ENCODE data around the gene PAK1. TPM values are rescaled to one million over a fixed set of nuclear protein-coding genes. Genes with fewer than 3 reads are reported as not detected.

Gene PAK1
- polyA plus RNA-seq, 3 donors, result 128 to 195 (median 134) TPM

GRCh38 chr11:77374108-77374507 lies 99.8 kb downstream of the PAK1 start:
- peaks cover 7 to 12% of the 10 kb centered on the region in 2 donors for H3K4me1 ChIP-seq (ENCODE audit: control insufficient read depth in 1 of 2, insufficient read depth in 2 of 2, low read length in 2 of 2)
- intact Hi-C loops (cut with micrococcal nuclease), result no loop called here
- H3K27ac ChIP-seq (ENCODE audit: low read depth in 1 of 2, low read length in 2 of 2), result no peak overlapping the region
- peak overlapping the region in 3 of 7 donors; percentile 1 to 57 (median 29) for H3K27ac Mint-ChIP-seq
- peaks cover 13% of the 10 kb centered on the region for H3K4me1 Mint-ChIP-seq
- no peaks in the 10 kb centered on the region for H3K27me3 Mint-ChIP-seq (ENCODE audit: low read depth in 3 of 3)
- no peak overlapping the region for H3K4me3 Mint-ChIP-seq
- H3K36me3 ChIP-seq (replicated peaks in 1 of 2; ENCODE audit: control insufficient read depth in 1 of 2, insufficient read depth in 2 of 2, low read length in 2 of 2), result peaks cover 78 to 95% of the 10 kb centered on the region in 2 donors
- WGBS (ENCODE audit: insufficient coverage), result no CpG with 5 or more reads among the region's 1 CpG
- H3K9me3 Mint-ChIP-seq, result no peaks in the 10 kb centered on the region
- H3K4me2 ChIP-seq (replicated peaks; ENCODE audit: extremely low read depth, low read length, poor library complexity, severe bottlenecking), result no peak overlapping the region
- H3K36me3 Mint-ChIP-seq, result peaks cover 68 to 86% of the 10 kb centered on the region in 2 donors
- peaks cover 9% of the 10 kb centered on the region for H3K79me2 ChIP-seq (ENCODE audit: insufficient read depth, low read length)
- no peak for DNase-seq
- TF ChIP-seq, protein P1, sequence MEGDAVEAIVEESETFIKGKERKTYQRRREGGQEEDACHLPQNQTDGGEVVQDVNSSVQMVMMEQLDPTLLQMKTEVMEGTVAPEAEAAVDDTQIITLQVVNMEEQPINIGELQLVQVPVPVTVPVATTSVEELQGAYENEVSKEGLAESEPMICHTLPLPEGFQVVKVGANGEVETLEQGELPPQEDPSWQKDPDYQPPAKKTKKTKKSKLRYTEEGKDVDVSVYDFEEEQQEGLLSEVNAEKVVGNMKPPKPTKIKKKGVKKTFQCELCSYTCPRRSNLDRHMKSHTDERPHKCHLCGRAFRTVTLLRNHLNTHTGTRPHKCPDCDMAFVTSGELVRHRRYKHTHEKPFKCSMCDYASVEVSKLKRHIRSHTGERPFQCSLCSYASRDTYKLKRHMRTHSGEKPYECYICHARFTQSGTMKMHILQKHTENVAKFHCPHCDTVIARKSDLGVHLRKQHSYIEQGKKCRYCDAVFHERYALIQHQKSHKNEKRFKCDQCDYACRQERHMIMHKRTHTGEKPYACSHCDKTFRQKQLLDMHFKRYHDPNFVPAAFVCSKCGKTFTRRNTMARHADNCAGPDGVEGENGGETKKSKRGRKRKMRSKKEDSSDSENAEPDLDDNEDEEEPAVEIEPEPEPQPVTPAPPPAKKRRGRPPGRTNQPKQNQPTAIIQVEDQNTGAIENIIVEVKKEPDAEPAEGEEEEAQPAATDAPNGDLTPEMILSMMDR (IDR thresholded peaks at IDR 0.05), result no peak
- peaks cover 91% of the 10 kb centered on the region for H4K20me1 ChIP-seq (ENCODE audit: insufficient read depth, low read length)
- no peaks in the 10 kb centered on the region for H3K27me3 ChIP-seq (ENCODE audit: control insufficient read depth in 2 of 2, insufficient read depth in 2 of 2, low read length in 2 of 2)
- H2AFZ ChIP-seq (ENCODE audit: insufficient read depth, low read depth, low read length, poor library complexity, severe bottlenecking), result no peak overlapping the region
- H3K9ac ChIP-seq (ENCODE audit: insufficient read depth, low read length, poor library complexity, severe bottlenecking), result no peak overlapping the region
- no peaks in the 10 kb centered on the region for H3K9me3 ChIP-seq (replicated peaks in 1 of 2; ENCODE audit: control insufficient read depth in 1 of 2, insufficient read depth in 1 of 2, low read length in 2 of 2)
- no peak overlapping the region for H3K4me3 ChIP-seq (replicated peaks in 1 of 3; ENCODE audit: low read depth in 2 of 3, low read length in 3 of 3)

DNA sequence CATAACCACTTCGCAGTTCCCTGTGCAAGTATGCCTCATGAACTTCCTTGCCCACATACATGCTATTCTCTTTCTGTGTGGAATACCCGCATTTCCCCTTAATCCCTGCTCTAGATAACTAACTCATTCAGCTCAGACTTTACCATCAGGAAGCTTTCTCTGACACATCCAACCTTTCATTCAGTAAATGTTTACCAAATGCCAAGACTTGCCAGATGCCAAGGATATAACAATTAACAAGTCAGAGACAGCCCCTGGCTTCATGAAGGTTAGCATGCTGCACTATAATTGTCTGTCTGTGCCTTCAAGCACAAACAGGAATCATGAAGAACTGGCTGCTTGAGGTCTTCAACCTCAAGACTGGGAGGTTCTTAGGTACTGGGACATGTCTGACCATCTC lies 101.2 kb downstream of the PAK1 start:
- H3K9me3 Mint-ChIP-seq, result peaks cover 0 to 1% (median 0%) of the 10 kb centered on the region in 7 donors
- H3K79me2 ChIP-seq (ENCODE audit: insufficient read depth, low read length), result peaks cover 9% of the 10 kb centered on the region
- peak overlapping the region in 2 of 7 donors; percentile 7 to 34 for H3K27ac Mint-ChIP-seq
- peaks cover 13% of the 10 kb centered on the region for H3K4me1 Mint-ChIP-seq
- peaks cover 78 to 96% of the 10 kb centered on the region in 2 donors for H3K36me3 ChIP-seq (replicated peaks in 1 of 2; ENCODE audit: control insufficient read depth in 1 of 2, insufficient read depth in 2 of 2, low read length in 2 of 2)
- intact Hi-C loops (cut with micrococcal nuclease), result no loop called here
- no peaks in the 10 kb centered on the region for H3K27me3 Mint-ChIP-seq (ENCODE audit: low read depth in 3 of 3)
- no peak overlapping the region for H3K27ac ChIP-seq (ENCODE audit: low read depth in 1 of 2, low read length in 2 of 2)
- H2AFZ ChIP-seq (ENCODE audit: insufficient read depth, low read depth, low read length, poor library complexity, severe bottlenecking), result no peak overlapping the region
- H3K4me3 ChIP-seq (replicated peaks in 1 of 3; ENCODE audit: low read depth in 2 of 3, low read length in 3 of 3), result no peak overlapping the region
- H3K4me3 Mint-ChIP-seq, result no peak overlapping the region
- whole genome bisulfite sequencing (ENCODE audit: insufficient coverage), result 100% methylated on average over 2 of the region's 2 CpGs
- TF ChIP-seq, protein P1 (IDR thresholded peaks at IDR 0.05), result no peak
- peaks cover 82% of the 10 kb centered on the region for H4K20me1 ChIP-seq (ENCODE audit: insufficient read depth, low read length)
- peaks cover 7 to 12% of the 10 kb centered on the region in 2 donors for H3K4me1 ChIP-seq (ENCODE audit: control insufficient read depth in 1 of 2, insufficient read depth in 2 of 2, low read length in 2 of 2)
- peaks cover 65 to 86% of the 10 kb centered on the region in 2 donors for H3K36me3 Mint-ChIP-seq
- DNase-seq, result no peak
- no peak overlapping the region for H3K4me2 ChIP-seq (replicated peaks; ENCODE audit: extremely low read depth, low read length, poor library complexity, severe bottlenecking)
- no peaks in the 10 kb centered on the region for H3K9me3 ChIP-seq (replicated peaks in 1 of 2; ENCODE audit: control insufficient read depth in 1 of 2, insufficient read depth in 1 of 2, low read length in 2 of 2)
- no peaks in the 10 kb centered on the region for H3K27me3 ChIP-seq (ENCODE audit: control insufficient read depth in 2 of 2, insufficient read depth in 2 of 2, low read length in 2 of 2)
- no peak overlapping the region for H3K9ac ChIP-seq (ENCODE audit: insufficient read depth, low read length, poor library complexity, severe bottlenecking)
